Smooth muscle cell (in vitro differentiated cells): ENCODE data around the gene DOC2B. TPM values are rescaled to one million over a fixed set of nuclear protein-coding genes. Genes with fewer than 3 reads are reported as not detected.
"Not testable (repeated sequence)": the region's sequence is repeated elsewhere in the genome, so short reads cannot be mapped to it uniquely, and the experiment has no call there.

ENCODE experiments used
- DNase-seq: peaks from one replicate; lab custom pipeline; 2025; ENCODE audit not compliant: unreplicated experiment; lab: John Stamatoyannopoulos, UW
- H2AFZ ChIP-seq: fragments of 200-600 bp; sonication (generic); 2 replicates; pipeline ENCODE4 v1.6.0; 2016; ENCODE audit warnings: antibody characterized with exemption, low read depth, mild to moderate bottlenecking
- H3F3A ChIP-seq: fragments of 200-600 bp; sonication (generic); 2 replicates; pipeline ENCODE4 v1.6.0; 2017; ENCODE audit warnings: antibody characterized with exemption, low read depth
- H3K27ac ChIP-seq: fragments of 200-600 bp; sonication (generic); 2 replicates; pipeline ENCODE4 v1.5.1; 2016; ENCODE audit warnings: low read depth, mild to moderate bottlenecking
- H3K27me3 ChIP-seq: fragments of 200-600 bp; sonication (generic); 2 replicates; pipeline ENCODE4 v1.6.1; 2016; ENCODE audit warnings: low read depth, mild to moderate bottlenecking
- H3K36me3 ChIP-seq: fragments of 200-600 bp; sonication (generic); 2 replicates; pipeline ENCODE4 v1.5.1; 2016; ENCODE audit warnings: low read depth
- H3K4me1 ChIP-seq: fragments of 200-600 bp; sonication (generic); 2 replicates; pipeline ENCODE4 v1.5.1; 2016; ENCODE audit warnings: low read depth
- H3K4me2 ChIP-seq: fragments of 200-600 bp; sonication (generic); 2 replicates; pipeline ENCODE4 v1.6.0; 2016; ENCODE audit warnings: mild to moderate bottlenecking
- H3K4me3 ChIP-seq: fragments of 200-600 bp; sonication (generic); 2 replicates; pipeline ENCODE4 v1.5.1; 2016; ENCODE audit warnings: mild to moderate bottlenecking
- H3K79me2 ChIP-seq: fragments of 200-600 bp; sonication (generic); 2 replicates; pipeline ENCODE4 v1.6.0; 2016; ENCODE audit warnings: low read depth, mild to moderate bottlenecking
- H3K9ac ChIP-seq: fragments of 200-600 bp; sonication (generic); 2 replicates; pipeline ENCODE4 v1.6.0; 2016; ENCODE audit warnings: low read depth
- H3K9me3 ChIP-seq: fragments of 200-600 bp; sonication (generic); replicated peaks from 2 replicates; pipeline ENCODE4 v1.5.1; 2016; ENCODE audit warnings: low read depth
- H4K20me1 ChIP-seq: fragments of 200-600 bp; sonication (generic); 2 replicates; pipeline ENCODE4 v1.6.0; 2016; ENCODE audit warnings: low read depth
- CTCF ChIP-seq: fragments of 200-600 bp; sonication (generic); IDR thresholded peaks from 2 replicates; pipeline ENCODE4 v1.5.1; 2017; ENCODE audit warnings: borderline replicate concordance, mild to moderate bottlenecking, antibody characterized with exemption; ENCODE audit not compliant: insufficient read depth, poor library complexity, severe bottlenecking
- WGBS: methylation state at CpG from one replicate; pipeline ENCODE4 v1.1.7; 2016; ENCODE audit warnings: low lambda C conversion rate; 5-methylcytosine and 5-hydroxymethylcytosine counted together
- polyA plus RNA-seq: library from polyadenylated mRNA; unstranded; fragments of >200 nt; fragmentation: Nextera tagmentation; extraction: Ambion mirVana; gene quantifications from 2 replicates; pipeline ENCODE4 v1.2.1, GENCODE V29; 2016
- total RNA-seq: library from RNA; depleted of rRNA; stranded (reverse); fragments of >200 nt; gene quantifications from 2 replicates; pipeline ENCODE4 v1.2.3, GENCODE V29; 2014

Gene DOC2B
- total and polyA plus RNA-seq, 2 experiments from 2014 or later, result 0.24 to 0.27 TPM

GRCh38 chr17:207775-208174 is 26.3 kb upstream of the DOC2B start:
- H3K4me1 ChIP-seq, result no peaks in the 10 kb centered on the region
- H3K36me3 ChIP-seq, result no peaks in the 10 kb centered on the region
- no peak overlapping the region for H3K27ac ChIP-seq
- H4K20me1 ChIP-seq, result no peaks in the 10 kb centered on the region
- H3K4me3 ChIP-seq, result no peak overlapping the region
- no peaks in the 10 kb centered on the region for H3K9me3 ChIP-seq
- DNase-seq, result no peak
- H3K79me2 ChIP-seq, result no peaks in the 10 kb centered on the region
- H3K27me3 ChIP-seq, result no peaks in the 10 kb centered on the region
- WGBS, result 92% methylated on average over 8 of the region's 8 CpGs
- no peak overlapping the region for H2AFZ ChIP-seq
- H3K4me2 ChIP-seq, result no peak overlapping the region
- no peak overlapping the region for H3K9ac ChIP-seq
- H3F3A ChIP-seq, result no peaks in the 10 kb centered on the region
- no peak for TF ChIP-seq CTCF

GRCh38 chr17:206941-207560 is 25.6 kb upstream of the DOC2B start:
- 97% methylated on average over 37 of the region's 37 CpGs for WGBS
- Histone ChIP-seq H3K4me2 (no peak overlapping the region), H3K36me3 (no peaks in the 10 kb centered on the region), H3K79me2 (no peaks in the 10 kb centered on the region), H3K4me3 (no peak overlapping the region), H3K27me3 (no peaks in the 10 kb centered on the region), H4K20me1 (no peaks in the 10 kb centered on the region), H2AFZ (no peak overlapping the region), H3K9me3 (no peaks in the 10 kb centered on the region), H3K9ac (no peak overlapping the region), H3K27ac (no peak overlapping the region), H3K4me1 (no peaks in the 10 kb centered on the region), H3F3A (no peaks in the 10 kb centered on the region)
- TF ChIP-seq CTCF, result no peak
- no peak for DNase-seq

- H4K20me1 ChIP-seq, H3K36me3 ChIP-seq, DNase-seq, H3K9me3 ChIP-seq, H3K79me2 ChIP-seq, H3K4me1 ChIP-seq, H3K4me2 ChIP-seq, H3K9ac ChIP-seq, H3K27me3 ChIP-seq, H3F3A ChIP-seq, H3K4me3 ChIP-seq, H2AFZ ChIP-seq, H3K27ac ChIP-seq: not testable (repeated sequence)
- 95% methylated on average over 27 of the region's 27 CpGs for WGBS
Measured at GRCh38 chr17:206484-206883, 25.0 kb upstream of the DOC2B start.

GRCh38 chr17:205817-206216 is 24.4 kb upstream of the DOC2B start:
- no peaks in the 10 kb centered on the region for H3K27me3 ChIP-seq
- TF ChIP-seq CTCF, result no peak
- 97% methylated on average over 6 of the region's 6 CpGs for WGBS

More at GRCh38 chr17:205817-206216, 24.4 kb upstream of the DOC2B start:
- Histone ChIP-seq H3K4me1 (no peaks in the 10 kb centered on the region), H3K27ac (no peak overlapping the region), H3K9ac (no peak overlapping the region), H3K4me2 (no peak overlapping the region), H3K36me3 (no peaks in the 10 kb centered on the region), H3F3A (no peaks in the 10 kb centered on the region), H3K79me2 (no peaks in the 10 kb centered on the region), H3K9me3 (no peaks in the 10 kb centered on the region), H3K4me3 (no peak overlapping the region), H4K20me1 (no peaks in the 10 kb centered on the region), H2AFZ (no peak overlapping the region)
- DNase-seq, result no peak
